ENCODE results near the gene MFSD1. TPM values are rescaled to one million over a fixed set of nuclear protein-coding genes. Genes with fewer than 3 reads are reported as not detected.

The MFSD1 gene
- total RNA-seq, 1 donor: 108 TPM

- no peak for DNase-seq (ENCODE audit: low read depth in 2 of 3, low spot score in 2 of 3)
Observed at GRCh38 chr3:158864492-158864891, 62.6 kb downstream of the MFSD1 start.

DNA sequence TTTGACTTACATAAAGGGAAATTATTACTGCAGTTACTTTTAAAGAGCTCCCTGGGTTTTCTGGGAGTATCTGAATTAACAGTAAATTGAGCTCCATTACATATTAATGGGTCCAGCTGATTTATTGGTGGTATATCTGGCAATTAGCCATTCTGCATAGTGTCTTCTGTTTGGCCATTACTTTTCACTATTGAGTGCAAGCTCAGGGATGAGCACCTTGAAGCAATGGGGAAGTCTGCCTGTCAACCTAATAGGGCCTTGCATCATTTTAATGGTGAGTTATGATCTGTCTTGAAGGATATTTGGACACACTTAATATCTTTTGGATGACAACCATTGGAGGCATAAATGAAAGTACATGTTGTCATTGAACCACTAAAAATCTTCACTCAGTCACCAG lies 73.8 kb downstream of the MFSD1 start:
- DNase-seq (ENCODE audit: low read depth in 2 of 3, low spot score in 2 of 3): no peak

Other genes starting within 250 kb of the MFSD1 start
- 2.4 TPM for gene MLF1, start 230.9 kb upstream of the MFSD1 start, total RNA-seq
- gene GFM1, start 157.5 kb upstream of the MFSD1 start, total RNA-seq: 19.7 TPM
- 31.0 TPM for gene LXN, start 129.4 kb upstream of the MFSD1 start, total RNA-seq
- gene RARRES1, start 69.6 kb upstream of the MFSD1 start, total RNA-seq: 0.81 TPM

All from hematopoietic multipotent progenitor cell (in vitro differentiated cells).